K562 (cell line): Measurements from ENCODE around the gene CTNNB1. TPM values are rescaled to one million over a fixed set of nuclear protein-coding genes. Genes with fewer than 3 reads are reported as not detected.

ENCODE experiments used
- ATAC-seq: fragments of 200-7000 bp; cut with Tn5 transposase; 3 replicates; pipeline ENCODE4 v1.9.1; 2020; ENCODE audit warnings: moderate library complexity
- BruUV-seq: library from RNA; stranded (reverse); fragments of 400-500 nt; replicated peaks from 2 replicates; lab custom pipeline; 2021; lab: Mats Ljungman, UMichigan
- CTCF ChIA-PET: fragments of 300-600 bp; formaldehyde crosslinking; extraction: SDS; loops from one replicate; lab custom pipeline; 2021; ENCODE audit warnings: low intra/inter-chr PET ratio; lab: Yijun Ruan, JAX
- POLR2A ChIA-PET: fragments of 300-600, 350-650 bp; sonication (Branson Sonifier 250); formaldehyde crosslinking; extraction: SDS; loops from one replicate; lab custom pipeline; 2021; ENCODE audit warnings: antibody characterized with exemption, inconsistent platforms; lab: Yijun Ruan, JAX
- DNase-seq, 4 experiments: peaks; one replicate each; pipeline versions ENCODE4 v3.0.0 to v3.0.0-alpha.2; 2011 to 2018; ENCODE audit warnings: low spot score in 3 of 4, mixed read lengths in 3 of 4; ENCODE audit errors: extremely low read depth in 1 of 4
- FAIRE-seq: peaks from 2 replicates; lab custom pipeline; 2011; peaks lifted over from hg19 to GRCh38; lab: Jason Lieb, UNC
- H2AFZ ChIP-seq: 2 replicates; pipeline ENCODE4 v1.6.0; 2011; ENCODE audit warnings: low read depth, low read length, control low read depth, inconsistent platforms
- H3K27ac ChIP-seq: fragments of 200-600 bp; 3 replicates; pipeline ENCODE4 v1.8.0; 2011; ENCODE audit warnings: low read depth, mild to moderate bottlenecking, control low read depth, inconsistent platforms, low read length, moderate library complexity, mixed read lengths; ENCODE audit errors: extremely low read depth
- H3K27me3 ChIP-seq, 2 experiments: fragments of 300-600 bp in 1 of 2; 2 replicates in 1 of 2; 3 replicates in 1 of 2; pipeline versions ENCODE4 v1.6.0 to v1.8.0; 2011; ENCODE audit warnings: inconsistent platforms in 2 of 2, low read length in 2 of 2, mild to moderate bottlenecking in 1 of 2, mixed read lengths in 1 of 2, moderate library complexity in 1 of 2; ENCODE audit not compliant: control insufficient read depth in 2 of 2, insufficient read depth in 2 of 2
- H3K36me3 ChIP-seq: fragments of 300-600 bp; 3 replicates; pipeline ENCODE4 v1.8.0; 2011; ENCODE audit warnings: mild to moderate bottlenecking, low read length, inconsistent platforms; ENCODE audit not compliant: control insufficient read depth, insufficient read depth
- H3K4me1 ChIP-seq, 2 experiments: fragments of 200-600 bp in 1 of 2; replicated peaks in 1 of 2; 2 replicates in 1 of 2; 3 replicates in 1 of 2; pipeline versions ENCODE4 v1.5.1 to v1.8.0; 2011; ENCODE audit warnings: inconsistent platforms in 2 of 2, low read length in 2 of 2, mild to moderate bottlenecking in 1 of 2, mixed read lengths in 1 of 2, moderate library complexity in 1 of 2; ENCODE audit not compliant: control insufficient read depth in 2 of 2, insufficient read depth in 2 of 2
- H3K4me2 ChIP-seq: 2 replicates; pipeline ENCODE4 v1.6.1; 2011; ENCODE audit warnings: low read length, control low read depth, inconsistent platforms, mixed read lengths; ENCODE audit not compliant: insufficient read depth
- H3K4me3 ChIP-seq: fragments of 200-600 bp; sonication (generic), shearing (Covaris generic); 2 replicates; pipeline ENCODE4 v1.5.1; 2016; ENCODE audit warnings: control low read depth, inconsistent platforms
- H3K79me2 ChIP-seq: fragments of 200-600 bp; 3 replicates; pipeline ENCODE4 v1.8.0; 2011; ENCODE audit warnings: low read length, inconsistent platforms; ENCODE audit not compliant: control insufficient read depth, insufficient read depth
- H3K9ac ChIP-seq, 2 experiments: 2 replicates each; pipeline versions ENCODE4 v1.6.0 to v1.6.1; 2011; ENCODE audit warnings: low read depth in 2 of 2, low read length in 2 of 2, control low read depth in 1 of 2, inconsistent platforms in 1 of 2, mild to moderate bottlenecking in 1 of 2, mixed read lengths in 1 of 2; ENCODE audit not compliant: insufficient read depth in 1 of 2
- H3K9me1 ChIP-seq: one replicate; pipeline ENCODE4 v1.6.0; 2011; ENCODE audit warnings: inconsistent platforms, mild to moderate bottlenecking, low read length, moderate library complexity; ENCODE audit not compliant: control insufficient read depth, insufficient read depth
- H3K9me3 ChIP-seq: replicated peaks from 2 replicates; pipeline ENCODE4 v1.5.1; 2011; ENCODE audit warnings: low read depth, low read length, inconsistent platforms; ENCODE audit not compliant: control insufficient read depth, insufficient read depth
- H4K20me1 ChIP-seq: replicated peaks from 2 replicates; pipeline ENCODE4 v1.6.1; 2011; ENCODE audit warnings: low read length, inconsistent platforms, mixed read lengths; ENCODE audit not compliant: control insufficient read depth, insufficient read depth
- GATAD2B ChIP-seq: fragments of 450-650 bp; IDR thresholded peaks from 2 replicates; pipeline ENCODE4 v1.6.1; 2017; ENCODE audit warnings: mild to moderate bottlenecking, borderline replicate concordance
- MBD2 ChIP-seq: sonication (generic); IDR thresholded peaks from 2 replicates; pipeline ENCODE4 v1.6.1; 2016; ENCODE audit warnings: low read depth, borderline replicate concordance
- SP1 ChIP-seq: sonication (generic); formaldehyde crosslinking; IDR thresholded peaks from 2 replicates; pipeline ENCODE4 v1.8.1; 2022; ENCODE audit warnings: mild to moderate bottlenecking, missing genetic modification reagents
- ZNF444 ChIP-seq: fragments of 250-450 bp; sonication (Bioruptor Pico); IDR thresholded peaks from 2 replicates; pipeline ENCODE4 v1.4.0; 2020; ENCODE audit warnings: mild to moderate bottlenecking, moderate library complexity
- ZNF77 ChIP-seq: fragments of 250-450 bp; sonication (Bioruptor Pico); IDR thresholded peaks from 2 replicates; pipeline ENCODE4 v1.5.0; 2020
- WGBS: fragments of 100-300 bp; shearing (Covaris generic); methylation state at CpG from one replicate; pipeline ENCODE4 v1.1.6; 2016; ENCODE audit warnings: low coverage, mixed read lengths; ENCODE audit not compliant: insufficient coverage; ENCODE audit errors: missing lambda C conversion rate; 5-methylcytosine and 5-hydroxymethylcytosine counted together
- in situ Hi-C: fragments of 300-500 bp; cut with MboI; formaldehyde crosslinking; loops from 4 replicates; pipeline ENCODE4 v1.15.0; 2018; ENCODE audit warnings: inconsistent platforms, mixed read lengths
- intact Hi-C: fragments of 100-400 bp; cut with micrococcal nuclease; formaldehyde crosslinking; loops from 2 replicates; pipeline ENCODE4 v1.14.2; 2022
- polyA plus RNA-seq, 8 experiments: library from polyadenylated mRNA; depleted of rRNA in 4 of 8; stranded (reverse) in 5 of 8; unstranded in 3 of 8; fragments of >200 nt; fragmentation: Nextera tagmentation in 2 of 8; fragmentation: Illumina TruSeq in 1 of 8; extraction: Ambion mirVana in 2 of 8; extraction: Trizol in 1 of 8; gene quantifications; 2 replicates each; pipeline versions ENCODE4 v1.2.1 to v1.2.3, GENCODE V29; 2011 to 2014; ENCODE audit warnings: inconsistent platforms in 1 of 8, missing spikeins in 1 of 8
- total RNA-seq, 7 experiments: library from RNA; depleted of rRNA in 6 of 7; stranded (reverse); fragments of >200 nt in 6 of 7; fragmentation: Illumina TruSeq in 2 of 7; extraction: Trizol in 2 of 7; gene quantifications; 2 replicates each; pipeline versions ENCODE4 v1.2.1 to v1.2.3, GENCODE V29; 2011 to 2021; ENCODE audit warnings: low replicate concordance in 1 of 7
- TF ChIP-seq, protein P1 (sequence below): fragments of 450-650 bp; IDR thresholded peaks from 2 replicates; pipeline ENCODE4 v1.7.1; 2018; ENCODE audit warnings: mild to moderate bottlenecking, low read depth; ENCODE audit not compliant: partially characterized antibody
- TF ChIP-seq, protein P2 (sequence below): fragments of 250-450 bp; sonication (Bioruptor Pico); IDR thresholded peaks from 2 replicates; pipeline ENCODE4 v1.8.0; 2021; ENCODE audit warnings: moderate library complexity, mild to moderate bottlenecking, inconsistent platforms

Gene CTNNB1
- total and polyA plus RNA-seq, 9 of the 15 experiments (the other 6 are each of a cell fraction or from before 2014, with no cell fraction given) = 44.3 to 193 (median 154) TPM

DNA sequence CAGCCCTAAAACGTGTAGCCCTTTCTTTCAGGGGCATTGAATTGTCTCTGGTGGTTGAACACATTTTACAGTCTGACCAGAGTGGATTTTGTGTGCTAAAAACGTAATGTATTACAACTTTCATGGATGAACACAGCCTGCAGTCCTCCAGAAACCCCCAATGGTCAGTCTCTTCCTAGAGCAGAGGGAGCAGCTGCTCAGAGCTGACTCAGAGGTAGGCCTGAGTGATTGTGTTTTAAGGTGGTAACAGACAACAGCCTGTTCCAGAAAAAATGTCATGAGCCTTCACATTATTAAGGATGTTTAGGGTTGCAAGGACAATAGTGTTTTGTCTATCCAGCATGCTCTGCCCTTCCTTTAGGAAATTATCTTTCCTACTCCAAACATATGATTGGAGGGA lies 34.5 kb upstream of the CTNNB1 start:
- Histone ChIP-seq H3K79me2 (no peaks in the 10 kb centered on the region), H3K27me3 (peaks cover 3 to 4% of the 10 kb centered on the region in 2 experiments; a peak in 2 of 5 replicates), H3K4me2 (no peak overlapping the region), H4K20me1 (no peaks in the 10 kb centered on the region), H3K4me1 (no peaks in the 10 kb centered on the region), H3K9ac (no peak overlapping the region), H3K9me3 (no peaks in the 10 kb centered on the region), H3K9me1 (no peaks in the 10 kb centered on the region), H3K4me3 (no peak overlapping the region), H3K36me3 (no peaks in the 10 kb centered on the region), H3K27ac (no peak overlapping the region), H2AFZ (no peak overlapping the region)
- intact Hi-C loops (no loop called here), in situ Hi-C loops (no loop called here)
- no TSS peak for BruUV-seq
- 0% methylated on average over 2 of the region's 2 CpGs for WGBS
- TF ChIP-seq GATAD2B (no peak), MBD2 (no peak), ZNF77 (CRISPR knock-in tag) (no peak), ZNF444 (CRISPR knock-in tag) (no peak), SP1 (CRISPR knock-in tag) (no peak)
- TF ChIP-seq, protein P1, sequence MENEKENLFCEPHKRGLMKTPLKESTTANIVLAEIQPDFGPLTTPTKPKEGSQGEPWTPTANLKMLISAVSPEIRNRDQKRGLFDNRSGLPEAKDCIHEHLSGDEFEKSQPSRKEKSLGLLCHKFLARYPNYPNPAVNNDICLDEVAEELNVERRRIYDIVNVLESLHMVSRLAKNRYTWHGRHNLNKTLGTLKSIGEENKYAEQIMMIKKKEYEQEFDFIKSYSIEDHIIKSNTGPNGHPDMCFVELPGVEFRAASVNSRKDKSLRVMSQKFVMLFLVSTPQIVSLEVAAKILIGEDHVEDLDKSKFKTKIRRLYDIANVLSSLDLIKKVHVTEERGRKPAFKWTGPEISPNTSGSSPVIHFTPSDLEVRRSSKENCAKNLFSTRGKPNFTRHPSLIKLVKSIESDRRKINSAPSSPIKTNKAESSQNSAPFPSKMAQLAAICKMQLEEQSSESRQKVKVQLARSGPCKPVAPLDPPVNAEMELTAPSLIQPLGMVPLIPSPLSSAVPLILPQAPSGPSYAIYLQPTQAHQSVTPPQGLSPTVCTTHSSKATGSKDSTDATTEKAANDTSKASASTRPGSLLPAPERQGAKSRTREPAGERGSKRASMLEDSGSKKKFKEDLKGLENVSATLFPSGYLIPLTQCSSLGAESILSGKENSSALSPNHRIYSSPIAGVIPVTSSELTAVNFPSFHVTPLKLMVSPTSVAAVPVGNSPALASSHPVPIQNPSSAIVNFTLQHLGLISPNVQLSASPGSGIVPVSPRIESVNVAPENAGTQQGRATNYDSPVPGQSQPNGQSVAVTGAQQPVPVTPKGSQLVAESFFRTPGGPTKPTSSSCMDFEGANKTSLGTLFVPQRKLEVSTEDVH = no peak
- TF ChIP-seq, protein P2, sequence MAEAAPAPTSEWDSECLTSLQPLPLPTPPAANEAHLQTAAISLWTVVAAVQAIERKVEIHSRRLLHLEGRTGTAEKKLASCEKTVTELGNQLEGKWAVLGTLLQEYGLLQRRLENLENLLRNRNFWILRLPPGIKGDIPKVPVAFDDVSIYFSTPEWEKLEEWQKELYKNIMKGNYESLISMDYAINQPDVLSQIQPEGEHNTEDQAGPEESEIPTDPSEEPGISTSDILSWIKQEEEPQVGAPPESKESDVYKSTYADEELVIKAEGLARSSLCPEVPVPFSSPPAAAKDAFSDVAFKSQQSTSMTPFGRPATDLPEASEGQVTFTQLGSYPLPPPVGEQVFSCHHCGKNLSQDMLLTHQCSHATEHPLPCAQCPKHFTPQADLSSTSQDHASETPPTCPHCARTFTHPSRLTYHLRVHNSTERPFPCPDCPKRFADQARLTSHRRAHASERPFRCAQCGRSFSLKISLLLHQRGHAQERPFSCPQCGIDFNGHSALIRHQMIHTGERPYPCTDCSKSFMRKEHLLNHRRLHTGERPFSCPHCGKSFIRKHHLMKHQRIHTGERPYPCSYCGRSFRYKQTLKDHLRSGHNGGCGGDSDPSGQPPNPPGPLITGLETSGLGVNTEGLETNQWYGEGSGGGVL = no peak
- CTCF ChIA-PET = no interaction called here
- no peak for ATAC-seq
- no peak for DNase-seq
- no peak for FAIRE-seq
- POLR2A ChIA-PET = interaction anchor here (1.3 to 1.7 kb wide), 2 partner anchors 10 to 35 kb away, joined by 3 to 8 read pairs; partner anchors contain the start of gene CTNNB1
